Suprapubic skin (tissue), 4 donors: ENCODE data around the gene PFDN6. TPM values are rescaled to one million over a fixed set of nuclear protein-coding genes. Genes with fewer than 3 reads are reported as not detected.
A peak's percentile ranks its signal among the peaks of the same experiment; 100 is the strongest.
"Not testable (repeated sequence)": the region's sequence is repeated elsewhere in the genome, so short reads cannot be mapped to it uniquely, and the experiment has no call there.

Source experiments
- DNase-seq, 2 donors: peaks; one replicate each; pipeline ENCODE4 v3.0.0-alpha.2; 2019; ENCODE audit warnings: low spot score in 2 of 2
- H3K27ac ChIP-seq: fragments of 200-600 bp; sonication (generic); one replicate; pipeline ENCODE4 v1.5.1; 2019
- H3K27me3 ChIP-seq: fragments of 200-600 bp; sonication (generic); one replicate; pipeline ENCODE4 v1.5.1; 2019
- H3K36me3 ChIP-seq: fragments of 200-600 bp; sonication (generic); one replicate; pipeline ENCODE4 v1.5.1; 2019
- H3K4me1 ChIP-seq: fragments of 200-600 bp; sonication (generic); one replicate; pipeline ENCODE4 v1.5.1; 2019
- H3K4me3 ChIP-seq: fragments of 200-600 bp; sonication (generic); one replicate; pipeline ENCODE4 v1.5.1; 2019; ENCODE audit warnings: mild to moderate bottlenecking
- H3K9me3 ChIP-seq: fragments of 200-600 bp; sonication (generic); one replicate; pipeline ENCODE4 v1.5.1; 2019
- EP300 ChIP-seq: sonication (generic); formaldehyde crosslinking; IDR thresholded peaks from one replicate; pipeline ENCODE4 v1.6.1; 2017; ENCODE audit warnings: antibody characterized with exemption
- POLR2A ChIP-seq, 2 donors: fragments of 450-650 bp; IDR thresholded peaks; one replicate each; pipeline ENCODE4 v1.6.1; 2017; ENCODE audit warnings: antibody characterized with exemption in 2 of 2, mild to moderate bottlenecking in 2 of 2, moderate library complexity in 2 of 2
- POLR2AphosphoS5 ChIP-seq, 3 donors: sonication (generic); formaldehyde crosslinking; IDR thresholded peaks; one replicate each; pipeline ENCODE4 v1.6.1; 2017; ENCODE audit warnings: antibody characterized with exemption in 3 of 3
- WGBS: methylation state at CpG from one replicate; pipeline ENCODE4 v1.1.5; 2018; 5-methylcytosine and 5-hydroxymethylcytosine counted together
- total RNA-seq, 4 donors: library from RNA; depleted of rRNA; stranded (reverse); fragments of >200 nt; gene quantifications; one replicate each; pipeline ENCODE4 v1.1.0, GENCODE V29; 2016
- TF ChIP-seq, protein P1 (sequence below), 2 donors: fragments of 200-600 bp in 1 of 2; fragments of 450-650 bp in 1 of 2; sonication (generic) in 1 of 2; IDR thresholded peaks; one replicate each; pipeline ENCODE4 v1.5.1; 2016 to 2019; ENCODE audit warnings: antibody characterized with exemption in 2 of 2, mild to moderate bottlenecking in 1 of 2, moderate library complexity in 1 of 2

The PFDN6 gene
- total RNA-seq, 4 donors from 2014 or later: 20.5 to 31.5 (median 22.3) TPM

DNA sequence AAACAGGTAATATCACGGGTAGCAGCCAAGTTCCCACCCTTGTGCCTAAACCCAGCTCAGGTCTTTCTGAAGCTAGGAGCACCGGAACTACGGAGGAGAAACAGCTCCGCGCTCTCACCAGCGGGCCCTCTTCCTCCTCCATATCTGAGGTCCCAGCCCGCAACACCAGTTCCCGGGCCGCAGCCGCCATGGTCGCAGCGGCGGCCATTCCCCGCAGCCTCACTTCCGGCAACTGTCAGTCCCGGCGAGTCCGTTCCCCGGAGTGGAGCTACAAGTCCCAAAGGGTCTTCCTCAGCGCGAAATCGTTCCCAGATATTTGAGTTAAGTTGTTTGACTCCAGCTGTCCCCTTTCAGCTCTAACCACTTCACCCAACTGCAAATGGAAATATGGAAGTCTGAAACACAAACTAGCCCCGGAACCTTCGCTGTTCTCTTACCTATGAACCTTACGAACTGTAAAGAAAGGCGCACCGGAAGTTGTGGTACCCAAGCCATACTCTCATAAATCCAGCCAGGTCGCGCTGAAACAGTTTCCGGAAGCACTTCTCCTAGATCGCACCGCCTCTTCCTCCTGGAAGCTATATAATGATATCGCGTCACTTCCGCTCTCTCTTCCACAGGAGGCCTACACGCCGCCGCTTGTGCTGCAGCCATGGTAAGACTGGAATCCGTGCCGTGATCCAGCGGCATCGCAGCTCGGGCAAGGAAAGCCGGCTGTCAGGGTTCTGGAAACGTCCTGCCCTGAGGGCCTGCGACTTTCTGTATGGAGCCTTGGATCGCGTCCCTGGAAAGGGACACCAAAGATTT lies 17.7 kb upstream of the PFDN6 start, which contains the start of the genes RPS18 and VPS52:
Gene RPS18, plus strand, starts transcription at position 608 of the 807 bp plus-strand sequence. Its CDS starts 45 bp downstream, at position 653.
Gene VPS52, minus strand, starts transcription at position 409 of the 807 bp plus-strand sequence. Its CDS starts 201 bp downstream, at position 208.
- H3K4me3 ChIP-seq: peak within 1 kb of the TSS; percentile 85
- peak; percentile 96 to 98 for DNase-seq
- peaks cover 57% of the 10 kb centered on the region for H3K36me3 ChIP-seq
- no peaks in the 10 kb centered on the region for H3K9me3 ChIP-seq
- WGBS: under 1% methylated on average over 27 of the region's 48 CpGs
- no peaks in the 10 kb centered on the region for H3K27me3 ChIP-seq
- peaks cover 58% of the 10 kb centered on the region for H3K4me1 ChIP-seq
- TF ChIP-seq, protein P1, sequence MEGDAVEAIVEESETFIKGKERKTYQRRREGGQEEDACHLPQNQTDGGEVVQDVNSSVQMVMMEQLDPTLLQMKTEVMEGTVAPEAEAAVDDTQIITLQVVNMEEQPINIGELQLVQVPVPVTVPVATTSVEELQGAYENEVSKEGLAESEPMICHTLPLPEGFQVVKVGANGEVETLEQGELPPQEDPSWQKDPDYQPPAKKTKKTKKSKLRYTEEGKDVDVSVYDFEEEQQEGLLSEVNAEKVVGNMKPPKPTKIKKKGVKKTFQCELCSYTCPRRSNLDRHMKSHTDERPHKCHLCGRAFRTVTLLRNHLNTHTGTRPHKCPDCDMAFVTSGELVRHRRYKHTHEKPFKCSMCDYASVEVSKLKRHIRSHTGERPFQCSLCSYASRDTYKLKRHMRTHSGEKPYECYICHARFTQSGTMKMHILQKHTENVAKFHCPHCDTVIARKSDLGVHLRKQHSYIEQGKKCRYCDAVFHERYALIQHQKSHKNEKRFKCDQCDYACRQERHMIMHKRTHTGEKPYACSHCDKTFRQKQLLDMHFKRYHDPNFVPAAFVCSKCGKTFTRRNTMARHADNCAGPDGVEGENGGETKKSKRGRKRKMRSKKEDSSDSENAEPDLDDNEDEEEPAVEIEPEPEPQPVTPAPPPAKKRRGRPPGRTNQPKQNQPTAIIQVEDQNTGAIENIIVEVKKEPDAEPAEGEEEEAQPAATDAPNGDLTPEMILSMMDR (IDR thresholded peaks at IDR 0.05): no peak
- TF ChIP-seq POLR2A (IDR thresholded peaks at IDR 0.05) (peak; percentile 85 to 93), EP300 (no peak), POLR2AphosphoS5 (IDR thresholded peaks at IDR 0.05) (peak; percentile 97 to 98 (median 98))
- peak within 1 kb of the TSS; percentile 97 for H3K27ac ChIP-seq

DNA sequence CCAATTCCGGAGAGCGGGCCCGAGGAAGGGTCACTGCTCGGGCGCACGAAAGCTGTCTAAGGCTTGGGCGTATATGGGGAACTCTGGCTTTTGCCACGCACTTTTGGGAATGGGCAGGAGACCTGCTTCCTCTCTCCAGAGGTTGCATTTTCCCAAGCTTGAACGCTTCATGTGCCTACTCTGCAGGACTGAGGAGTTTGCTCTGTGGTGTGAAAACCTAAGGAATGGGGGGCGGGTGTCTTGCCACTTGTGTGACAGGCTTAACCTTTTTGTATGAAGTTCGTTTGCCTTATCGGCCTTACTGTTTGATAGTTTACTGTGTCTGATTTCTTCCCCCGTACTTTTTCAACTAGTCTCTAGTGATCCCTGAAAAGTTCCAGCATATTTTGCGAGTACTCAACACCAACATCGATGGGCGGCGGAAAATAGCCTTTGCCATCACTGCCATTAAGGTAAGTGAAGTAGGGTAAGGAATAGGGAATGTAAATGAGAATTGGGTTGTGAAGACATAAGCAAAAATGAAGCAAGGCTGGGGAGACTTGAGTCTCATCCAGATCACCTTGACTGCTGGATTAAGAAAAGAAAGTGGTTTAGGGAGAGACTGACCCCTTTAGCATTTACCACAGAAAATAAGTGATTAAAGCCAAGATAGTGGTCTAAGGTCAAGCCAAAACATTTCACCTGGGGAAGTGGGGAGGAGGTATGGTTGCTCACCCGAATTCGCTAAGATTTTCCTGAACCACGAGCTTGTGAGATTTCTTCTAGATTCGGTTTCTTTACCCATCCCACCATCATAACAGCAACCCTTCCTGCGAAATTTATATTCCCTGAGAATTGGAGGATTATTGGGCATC lies 16.9 kb upstream of the PFDN6 start:
- TF ChIP-seq POLR2AphosphoS5 (IDR thresholded peaks at IDR 0.05) (no peak), POLR2A (IDR thresholded peaks at IDR 0.05) (no peak), EP300 (no peak)
- TF ChIP-seq, protein P1 (IDR thresholded peaks at IDR 0.05): no peak
- Histone ChIP-seq H3K4me1 (peaks cover 63% of the 10 kb centered on the region), H3K4me3 (peak overlapping the region; percentile 85), H3K27ac (peak overlapping the region; percentile 97), H3K36me3 (peaks cover 48% of the 10 kb centered on the region), H3K9me3 (no peaks in the 10 kb centered on the region), H3K27me3 (no peaks in the 10 kb centered on the region)
- DNase-seq: no peak
- 14% methylated on average over 20 of the region's 22 CpGs for WGBS

DNA sequence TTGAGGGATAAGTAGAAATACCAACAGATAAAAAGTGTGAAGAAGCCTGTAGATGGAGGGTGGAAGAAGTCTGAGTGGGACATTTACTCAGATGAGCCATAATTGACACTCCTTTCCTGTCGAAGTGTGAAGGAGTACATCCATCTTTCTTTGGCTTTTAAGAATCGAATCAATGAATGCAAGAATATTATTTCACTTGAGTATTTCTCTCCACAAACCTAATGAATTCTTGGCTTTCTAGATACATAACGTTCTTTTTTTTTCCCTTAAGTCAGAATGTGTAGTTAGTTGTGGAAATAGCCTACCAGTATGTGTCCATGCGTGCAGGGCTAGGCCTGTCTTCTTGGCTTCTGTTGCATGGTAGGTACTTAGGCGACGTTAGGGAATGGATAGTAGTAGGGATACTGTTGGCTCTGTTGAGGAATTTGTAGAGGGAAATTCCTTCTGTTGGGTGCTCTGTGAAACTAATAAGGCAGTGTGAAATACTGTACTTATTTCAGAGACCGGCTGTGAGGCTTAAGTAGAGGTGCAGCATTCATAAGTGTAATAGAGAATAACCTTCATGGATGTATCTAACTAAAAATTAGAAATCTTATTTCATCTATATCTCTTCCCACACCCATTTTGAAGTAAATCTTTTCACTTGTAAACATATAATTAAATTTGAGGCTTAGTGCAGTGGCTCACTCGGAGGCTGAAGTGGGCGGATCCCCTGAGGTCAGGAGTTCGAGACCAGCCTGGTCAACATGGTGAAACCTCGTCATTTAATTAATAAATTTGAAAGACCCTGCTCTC lies 16.1 kb upstream of the PFDN6 start:
- Histone ChIP-seq H3K27ac (peak overlapping the region; percentile 97), H3K9me3 (no peaks in the 10 kb centered on the region), H3K27me3 (no peaks in the 10 kb centered on the region), H3K36me3 (peaks cover 40% of the 10 kb centered on the region), H3K4me1 (peaks cover 72% of the 10 kb centered on the region), H3K4me3 (peak overlapping the region; percentile 85)
- TF ChIP-seq POLR2A (IDR thresholded peaks at IDR 0.05): no peak
- no peak for TF ChIP-seq EP300
- TF ChIP-seq POLR2AphosphoS5 (IDR thresholded peaks at IDR 0.05): no peak
- TF ChIP-seq, protein P1 (IDR thresholded peaks at IDR 0.05): no peak
- WGBS: 56% methylated on average over 11 of the region's 11 CpGs
- no peak for DNase-seq

DNA sequence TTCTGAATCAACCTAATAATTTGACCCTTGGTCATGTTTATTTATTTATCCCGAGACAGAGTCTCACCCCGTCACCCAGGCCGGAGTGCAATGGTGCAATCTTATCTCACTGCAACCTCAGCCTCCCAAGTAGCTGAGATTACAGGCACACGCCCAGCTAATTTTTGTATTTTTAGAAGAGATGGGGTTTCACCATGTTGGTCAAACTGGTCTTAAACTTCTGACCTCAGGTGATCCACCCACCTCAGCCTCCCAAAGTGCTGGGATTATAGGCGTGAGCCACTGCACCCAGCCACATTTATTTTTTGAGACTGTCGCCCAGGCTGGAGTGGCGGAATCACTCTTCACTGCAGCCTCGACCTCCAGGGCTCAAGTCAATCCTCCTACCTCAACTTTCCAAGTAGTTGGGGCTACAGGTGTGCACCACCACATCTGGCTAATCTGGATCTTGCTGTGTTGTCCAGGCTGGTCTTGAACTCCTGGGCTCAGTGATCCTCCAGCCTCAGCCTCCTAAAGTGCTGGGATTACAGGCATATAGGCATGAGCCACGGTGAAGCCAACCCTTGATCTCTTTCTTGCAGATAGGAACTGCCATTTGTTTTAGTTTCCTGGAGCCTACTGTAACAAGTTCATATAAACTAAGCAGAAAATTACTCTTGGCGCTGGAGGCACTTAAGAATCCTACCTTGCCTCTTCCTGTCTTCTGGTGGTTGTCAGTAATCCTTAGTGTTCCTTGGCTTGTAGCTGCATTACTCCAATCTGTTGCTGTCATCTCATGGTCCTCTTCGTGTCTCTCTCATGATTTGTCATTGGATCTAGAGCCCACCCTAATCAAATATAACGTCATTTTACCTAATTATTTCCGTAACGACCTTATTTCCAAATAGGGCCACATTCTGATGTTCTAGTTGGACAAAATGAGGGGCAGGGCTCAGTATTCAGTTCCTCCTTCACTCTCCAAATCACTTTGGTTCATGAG lies 15.2 kb upstream of the PFDN6 start:
- Histone ChIP-seq H3K27me3 (no peaks in the 10 kb centered on the region), H3K9me3 (no peaks in the 10 kb centered on the region), H3K36me3 (peaks cover 37% of the 10 kb centered on the region), H3K27ac (no peak overlapping the region), H3K4me3 (no peak overlapping the region), H3K4me1 (peaks cover 75% of the 10 kb centered on the region)
- WGBS: 68% methylated on average over 14 of the region's 14 CpGs
- no peak for TF ChIP-seq POLR2AphosphoS5 (IDR thresholded peaks at IDR 0.05)
- TF ChIP-seq EP300: no peak
- TF ChIP-seq POLR2A (IDR thresholded peaks at IDR 0.05): no peak
- TF ChIP-seq, protein P1 (IDR thresholded peaks at IDR 0.05): no peak
- DNase-seq: no peak

DNA sequence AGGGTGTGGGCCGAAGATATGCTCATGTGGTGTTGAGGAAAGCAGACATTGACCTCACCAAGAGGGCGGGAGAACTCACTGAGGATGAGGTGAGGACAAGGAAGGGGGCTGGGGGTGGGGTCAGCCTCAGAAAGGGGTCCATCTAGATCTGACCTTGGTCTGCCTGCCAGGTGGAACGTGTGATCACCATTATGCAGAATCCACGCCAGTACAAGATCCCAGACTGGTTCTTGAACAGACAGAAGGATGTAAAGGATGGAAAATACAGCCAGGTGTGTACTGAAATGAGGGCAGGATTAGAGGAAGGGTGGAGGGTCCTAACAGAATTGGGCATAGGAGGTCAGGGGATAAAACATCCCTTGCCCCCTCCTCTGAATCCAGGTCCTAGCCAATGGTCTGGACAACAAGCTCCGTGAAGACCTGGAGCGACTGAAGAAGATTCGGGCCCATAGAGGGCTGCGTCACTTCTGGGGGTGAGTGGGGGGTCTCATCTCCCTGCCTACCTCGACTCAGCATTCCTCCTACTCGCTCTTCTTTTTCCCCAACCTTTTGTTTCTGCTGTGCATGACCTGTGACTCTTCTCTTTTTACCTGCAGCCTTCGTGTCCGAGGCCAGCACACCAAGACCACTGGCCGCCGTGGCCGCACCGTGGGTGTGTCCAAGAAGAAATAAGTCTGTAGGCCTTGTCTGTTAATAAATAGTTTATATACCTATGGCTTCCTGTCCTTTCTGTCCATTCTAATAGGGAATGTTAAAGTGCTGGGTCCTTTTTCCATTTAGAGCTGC lies 13.4 kb upstream of the PFDN6 start:
- Histone ChIP-seq H3K4me3 (peak overlapping the region; percentile 83), H3K36me3 (peaks cover 50% of the 10 kb centered on the region), H3K27ac (peak overlapping the region; percentile 92), H3K4me1 (peaks cover 64% of the 10 kb centered on the region)
- WGBS: 67% methylated on average over 16 of the region's 16 CpGs
- H3K9me3 ChIP-seq, H3K27me3 ChIP-seq: not testable (repeated sequence)
- peak in 1 of 2 donors; percentile 39 for DNase-seq
